ENCODE data around the gene EIF4G3. TPM values are rescaled to one million over a fixed set of nuclear protein-coding genes. Genes with fewer than 3 reads are reported as not detected.

Gene EIF4G3
- total and polyA plus RNA-seq, 2 donors (not counting 1 experiment from before 2014, with no cell fraction given), result 33.6 to 76.0 TPM

DNA sequence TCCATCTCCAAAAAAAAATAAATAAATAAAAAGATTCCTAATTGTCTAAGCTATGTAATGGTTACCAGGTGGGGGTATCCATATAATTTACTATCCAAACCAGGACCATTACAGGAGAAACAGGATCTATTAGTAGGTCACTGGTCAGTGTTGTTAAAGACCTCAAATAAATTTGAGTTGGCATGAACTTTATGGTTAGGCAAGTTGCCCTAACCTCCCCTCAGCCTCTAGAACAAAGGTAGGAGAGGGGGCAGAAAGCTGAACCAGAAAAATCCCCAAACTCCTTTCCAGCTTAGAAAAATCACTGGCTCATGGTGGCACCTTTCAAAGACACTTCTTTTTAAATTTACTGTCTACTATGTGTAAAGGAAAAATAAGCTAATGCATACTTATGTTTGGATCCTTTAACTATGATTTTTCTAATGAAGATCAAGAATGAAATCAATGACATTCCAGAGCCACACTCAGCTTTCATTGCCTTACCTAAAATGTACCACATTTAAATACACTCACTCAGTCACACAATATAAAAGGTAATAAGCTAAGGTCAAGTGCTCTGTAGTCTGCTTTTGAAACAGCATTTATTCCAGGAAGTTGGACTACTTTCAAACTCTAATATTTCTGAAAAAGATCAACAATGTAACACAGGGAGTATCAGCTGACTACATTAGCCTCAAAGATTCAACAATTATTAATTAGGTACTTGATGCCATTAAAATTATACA, 13.8 kb downstream of the EIF4G3 start:
- no peak for TF ChIP-seq CTCF (IDR thresholded peaks at IDR 0.05)
- no peak overlapping the region for H3K4me3 Mint-ChIP-seq
- CTCF ChIA-PET, result interaction anchor here (0.7 to 1.1 kb wide), 4 partner anchors 10 to 163 kb away, joined by 3 to 5 read pairs (median 4); no protein-coding TSS in a partner anchor

GRCh38 chr1:21161842-21162241, 14.9 kb downstream of the EIF4G3 start:
- H3K27ac Mint-ChIP-seq, result no peak overlapping the region
- H3K4me3 Mint-ChIP-seq, result no peak overlapping the region
- H3K4me1 Mint-ChIP-seq, result peaks cover 31% of the 10 kb centered on the region
- Histone ChIP-seq H4K20me1 (ENCODE audit: control insufficient read depth, insufficient read depth, low read length, poor library complexity, severe bottlenecking) (no peaks in the 10 kb centered on the region), H3K27ac (ENCODE audit: low read length in 2 of 2) (no peak overlapping the region), H2AFZ (ENCODE audit: insufficient read depth, low read depth, low read length, poor library complexity, severe bottlenecking) (no peak overlapping the region), H3K36me3 (replicated peaks in 1 of 2; ENCODE audit: control extremely low read depth in 1 of 2, control insufficient read depth in 1 of 2, extremely low read depth in 1 of 2, insufficient read depth in 2 of 2, low read length in 1 of 2) (peaks cover 0 to 18% of the 10 kb centered on the region in 2 experiments), H3K4me1 (ENCODE audit: control insufficient read depth in 2 of 2, insufficient read depth in 2 of 2, low read length in 2 of 2) (peaks cover 7 to 8% of the 10 kb centered on the region in 2 donors), H3K27me3 (replicated peaks in 1 of 4; ENCODE audit: control extremely low read depth in 1 of 4, control insufficient read depth in 3 of 4, insufficient read depth in 4 of 4, low read length in 3 of 4) (no peaks in the 10 kb centered on the region), H3K9ac (ENCODE audit: low read length) (no peak overlapping the region), H3K4me2 (replicated peaks; ENCODE audit: low read depth, low read length, poor library complexity, severe bottlenecking) (no peak overlapping the region), H3K4me3 (ENCODE audit: control extremely low read depth in 1 of 5, extremely low read depth in 1 of 5, insufficient read depth in 1 of 5, low read depth in 2 of 5, low read length in 4 of 5) (no peak overlapping the region), H3K79me2 (ENCODE audit: control insufficient read depth, insufficient read depth, low read length) (peaks cover 87% of the 10 kb centered on the region), H3K9me3 (ENCODE audit: control extremely low read depth in 1 of 3, control insufficient read depth in 2 of 3, insufficient read depth in 1 of 3, low read length in 2 of 3) (no peaks in the 10 kb centered on the region)
- 100% methylated on average over 4 of the region's 6 CpGs for WGBS (ENCODE audit: insufficient coverage)
- ChIA-PET POLR2A (no interaction called here), CTCF (interaction anchor here (0.6 to 2.3 kb wide), 2 partner anchors 33 to 1129 kb away, joined by 3 to 7 read pairs; no protein-coding TSS in a partner anchor)
- H3K27me3 Mint-ChIP-seq, result no peaks in the 10 kb centered on the region
- TF ChIP-seq EZH2 (IDR thresholded peaks at IDR 0.05; ENCODE audit: borderline replicate concordance, insufficient read depth, low read depth, low read length, poor library complexity, severe bottlenecking) (no peak), CTCF (IDR thresholded peaks at IDR 0.05) (no peak)
- H3K9me3 Mint-ChIP-seq (ENCODE audit: insufficient read depth), result peaks cover 2% of the 10 kb centered on the region
- ATAC-seq (ENCODE audit: low read depth) (no peak), DNase-seq (no peak)
- intact Hi-C loops (cut with micrococcal nuclease), result loop anchor here (10.0 kb wide), 1 partner anchor 47 kb away; no protein-coding TSS in a partner anchor

More for the DNA sequence above, 13.8 kb downstream of the EIF4G3 start:
- peaks cover 5 to 24% of the 10 kb centered on the region in 2 experiments for H3K36me3 ChIP-seq (replicated peaks in 1 of 2; ENCODE audit: control extremely low read depth in 1 of 2, control insufficient read depth in 1 of 2, extremely low read depth in 1 of 2, insufficient read depth in 2 of 2, low read length in 1 of 2)
- POLR2A ChIA-PET, result no interaction called here
- H2AFZ ChIP-seq (ENCODE audit: insufficient read depth, low read depth, low read length, poor library complexity, severe bottlenecking), result no peak overlapping the region
- no peaks in the 10 kb centered on the region for H3K27me3 ChIP-seq (replicated peaks in 1 of 4; ENCODE audit: control extremely low read depth in 1 of 4, control insufficient read depth in 3 of 4, insufficient read depth in 4 of 4, low read length in 3 of 4)
- no peak overlapping the region for H3K4me2 ChIP-seq (replicated peaks; ENCODE audit: low read depth, low read length, poor library complexity, severe bottlenecking)
- H3K4me1 ChIP-seq (ENCODE audit: control insufficient read depth in 2 of 2, insufficient read depth in 2 of 2, low read length in 2 of 2), result peaks cover 7 to 8% of the 10 kb centered on the region in 2 donors
- no peak for DNase-seq
- no peaks in the 10 kb centered on the region for H3K9me3 ChIP-seq (ENCODE audit: control extremely low read depth in 1 of 3, control insufficient read depth in 2 of 3, insufficient read depth in 1 of 3, low read length in 2 of 3)
- H3K4me3 ChIP-seq (ENCODE audit: control extremely low read depth in 1 of 5, extremely low read depth in 1 of 5, insufficient read depth in 1 of 5, low read depth in 2 of 5, low read length in 4 of 5), result no peak overlapping the region
- H3K27ac ChIP-seq (ENCODE audit: low read length in 2 of 2), result no peak overlapping the region
- H3K9me3 Mint-ChIP-seq (ENCODE audit: insufficient read depth), result peaks cover 2% of the 10 kb centered on the region
- H3K4me1 Mint-ChIP-seq, result peaks cover 26% of the 10 kb centered on the region
- peaks cover 85% of the 10 kb centered on the region for H3K79me2 ChIP-seq (ENCODE audit: control insufficient read depth, insufficient read depth, low read length)
- intact Hi-C loops (cut with micrococcal nuclease), result loop anchor here (10.0 kb wide), 1 partner anchor 48 kb away; no protein-coding TSS in a partner anchor
- H3K27ac Mint-ChIP-seq, result no peak overlapping the region
- H3K9ac ChIP-seq (ENCODE audit: low read length), result no peak overlapping the region
- no peaks in the 10 kb centered on the region for H4K20me1 ChIP-seq (ENCODE audit: control insufficient read depth, insufficient read depth, low read length, poor library complexity, severe bottlenecking)
- no peak for ATAC-seq (ENCODE audit: low read depth)
- no peaks in the 10 kb centered on the region for H3K27me3 Mint-ChIP-seq
